B cell (primary cell): ENCODE data around the gene RHCG. TPM values are rescaled to one million over a fixed set of nuclear protein-coding genes. Genes with fewer than 3 reads are reported as not detected.
A peak's percentile ranks its signal among the peaks of the same experiment; 100 is the strongest.

Source experiments
- ATAC-seq: fragments of 200-7000 bp; cut with Tn5 transposase; one replicate; pipeline ENCODE4 v1.10.0; 2021; ENCODE audit warnings: low read depth, mild to moderate bottlenecking, moderate number of reproducible peaks, moderate library complexity
- CTCF ChIA-PET: fragments of 350-600 bp; sonication (Branson Sonifier 250); formaldehyde crosslinking; loops from one replicate; lab custom pipeline; 2021; ENCODE audit warnings: antibody characterized with exemption, inconsistent platforms; lab: Charles Lee
- POLR2A ChIA-PET: fragments of 350-600 bp; sonication (Branson Sonifier 250); formaldehyde crosslinking; loops from one replicate; lab custom pipeline; 2021; ENCODE audit warnings: antibody characterized with exemption; lab: Charles Lee
- DNase-seq: peaks from one replicate; pipeline ENCODE4 v3.0.0; 2013
- H2AFZ ChIP-seq: 2 replicates; pipeline ENCODE4 v1.6.1; 2012; ENCODE audit warnings: mild to moderate bottlenecking, low read depth, low read length; ENCODE audit not compliant: insufficient read depth, poor library complexity, severe bottlenecking
- H3K27ac ChIP-seq, 2 donors: 1 replicate in 1 of 2; 2 replicates in 1 of 2; pipeline ENCODE4 v1.5.1; 2012 to 2013; ENCODE audit warnings: low read length in 2 of 2, mild to moderate bottlenecking in 2 of 2, moderate library complexity in 1 of 2
- H3K27me3 ChIP-seq, 4 experiments: fragments of 200-600 bp in 1 of 4; sonication (generic) in 1 of 4; replicated peaks in 1 of 4; 1 replicate in 2 of 4; 2 replicates in 2 of 4; pipeline versions ENCODE4 v1.6.1 to v1.7.0; 2013 to 2016; ENCODE audit warnings: low read length in 3 of 4, mild to moderate bottlenecking in 2 of 4, mixed read lengths in 1 of 4, moderate library complexity in 1 of 4; ENCODE audit not compliant: insufficient read depth in 4 of 4, control insufficient read depth in 3 of 4; ENCODE audit errors: control extremely low read depth in 1 of 4
- H3K36me3 ChIP-seq, 2 experiments: replicated peaks in 1 of 2; 1 replicate in 1 of 2; 2 replicates in 1 of 2; pipeline versions ENCODE4 v1.6.1 to v1.7.1; 2013; ENCODE audit warnings: low read length in 1 of 2; ENCODE audit not compliant: insufficient read depth in 2 of 2, control insufficient read depth in 1 of 2; ENCODE audit errors: control extremely low read depth in 1 of 2, extremely low read depth in 1 of 2
- H3K4me1 ChIP-seq, 2 donors: fragments of 200-600 bp in 1 of 2; sonication (generic) in 1 of 2; 1 replicate in 1 of 2; 2 replicates in 1 of 2; pipeline versions ENCODE4 v1.5.1 to v1.6.1; 2013 to 2017; ENCODE audit warnings: low read length in 2 of 2; ENCODE audit not compliant: control insufficient read depth in 2 of 2, insufficient read depth in 2 of 2
- H3K4me2 ChIP-seq: replicated peaks from 2 replicates; pipeline ENCODE3; 2012; ENCODE audit warnings: mild to moderate bottlenecking, low read depth, low read length; ENCODE audit not compliant: poor library complexity, severe bottlenecking
- H3K4me3 ChIP-seq, 5 experiments: fragments of 200-600 bp in 1 of 5; sonication (generic) in 1 of 5; 1 replicate in 3 of 5; 2 replicates in 2 of 5; pipeline versions ENCODE4 v1.5.1 to v1.7.0; 2011 to 2016; ENCODE audit warnings: low read length in 4 of 5, mild to moderate bottlenecking in 4 of 5, low read depth in 2 of 5, control low read depth in 1 of 5, moderate library complexity in 1 of 5; ENCODE audit not compliant: insufficient read depth in 1 of 5; ENCODE audit errors: control extremely low read depth in 1 of 5, extremely low read depth in 1 of 5
- H3K79me2 ChIP-seq: fragments of 200-600 bp; sonication (generic); one replicate; pipeline ENCODE4 v1.6.0; 2016; ENCODE audit warnings: low read length; ENCODE audit not compliant: control insufficient read depth, insufficient read depth
- H3K9ac ChIP-seq: fragments of 200-600 bp; sonication (generic); 2 replicates; pipeline ENCODE4 v1.6.1; 2017; ENCODE audit warnings: mild to moderate bottlenecking, low read length, moderate library complexity
- H3K9me3 ChIP-seq, 3 donors: one replicate each; pipeline versions ENCODE4 v1.6.1 to v1.7.1; 2013; ENCODE audit warnings: low read length in 2 of 3; ENCODE audit not compliant: control insufficient read depth in 2 of 3, insufficient read depth in 1 of 3; ENCODE audit errors: control extremely low read depth in 1 of 3
- H4K20me1 ChIP-seq: 2 replicates; pipeline ENCODE4 v1.6.0; 2012; ENCODE audit warnings: mild to moderate bottlenecking, low read length; ENCODE audit not compliant: insufficient read depth, control insufficient read depth, poor library complexity, severe bottlenecking
- H3K27ac Mint-ChIP-seq: one replicate; pipeline ENCODE4 v1.8.0; 2021; ENCODE audit warnings: mixed read lengths
- H3K27me3 Mint-ChIP-seq: one replicate; pipeline ENCODE4 v1.8.0; 2021; ENCODE audit warnings: mixed read lengths
- H3K4me1 Mint-ChIP-seq: one replicate; pipeline ENCODE4 v1.8.0; 2021; ENCODE audit warnings: mixed read lengths
- H3K4me3 Mint-ChIP-seq: one replicate; pipeline ENCODE4 v1.8.0; 2021; ENCODE audit warnings: mixed read lengths
- H3K9me3 Mint-ChIP-seq: one replicate; pipeline ENCODE4 v1.8.0; 2022; ENCODE audit warnings: mixed read lengths; ENCODE audit not compliant: insufficient read depth
- EZH2 ChIP-seq: IDR thresholded peaks from 2 replicates; pipeline ENCODE4 v1.6.1; 2012; ENCODE audit warnings: borderline replicate concordance, low read depth, mild to moderate bottlenecking, moderate library complexity, low read length; ENCODE audit not compliant: insufficient read depth, poor library complexity, severe bottlenecking
- WGBS: methylation state at CpG from one replicate; pipeline ENCODE4 v1.1.5; 2013; ENCODE audit warnings: missing lambda C conversion rate; ENCODE audit not compliant: insufficient coverage; 5-methylcytosine and 5-hydroxymethylcytosine counted together
- intact Hi-C: fragments of 100-400 bp; cut with micrococcal nuclease; formaldehyde crosslinking; loops from one replicate; pipeline ENCODE4 v1.10.0; 2022
- polyA plus RNA-seq: library from polyadenylated mRNA; depleted of rRNA; stranded (reverse); fragments of >200 nt; gene quantifications from 2 replicates; pipeline ENCODE4 v1.2.3, GENCODE V29; 2012
- total RNA-seq, 2 donors: library from RNA; stranded (reverse); fragments of 120-200 nt in 1 of 2; gene quantifications; 1 replicate in 1 of 2; 2 replicates in 1 of 2; pipeline versions ENCODE4 v1.2.3 to v1.2.4, GENCODE V29; 2013 to 2022
- TF ChIP-seq, protein P1 (sequence below): fragments of 200-600 bp; IDR thresholded peaks from one replicate; pipeline ENCODE4 v1.8.0; 2022; ENCODE audit warnings: antibody characterized with exemption, mild to moderate bottlenecking

Gene RHCG
- total and polyA plus RNA-seq, 2 donors (not counting 1 experiment from before 2014, with no cell fraction given) = not detected

DNA sequence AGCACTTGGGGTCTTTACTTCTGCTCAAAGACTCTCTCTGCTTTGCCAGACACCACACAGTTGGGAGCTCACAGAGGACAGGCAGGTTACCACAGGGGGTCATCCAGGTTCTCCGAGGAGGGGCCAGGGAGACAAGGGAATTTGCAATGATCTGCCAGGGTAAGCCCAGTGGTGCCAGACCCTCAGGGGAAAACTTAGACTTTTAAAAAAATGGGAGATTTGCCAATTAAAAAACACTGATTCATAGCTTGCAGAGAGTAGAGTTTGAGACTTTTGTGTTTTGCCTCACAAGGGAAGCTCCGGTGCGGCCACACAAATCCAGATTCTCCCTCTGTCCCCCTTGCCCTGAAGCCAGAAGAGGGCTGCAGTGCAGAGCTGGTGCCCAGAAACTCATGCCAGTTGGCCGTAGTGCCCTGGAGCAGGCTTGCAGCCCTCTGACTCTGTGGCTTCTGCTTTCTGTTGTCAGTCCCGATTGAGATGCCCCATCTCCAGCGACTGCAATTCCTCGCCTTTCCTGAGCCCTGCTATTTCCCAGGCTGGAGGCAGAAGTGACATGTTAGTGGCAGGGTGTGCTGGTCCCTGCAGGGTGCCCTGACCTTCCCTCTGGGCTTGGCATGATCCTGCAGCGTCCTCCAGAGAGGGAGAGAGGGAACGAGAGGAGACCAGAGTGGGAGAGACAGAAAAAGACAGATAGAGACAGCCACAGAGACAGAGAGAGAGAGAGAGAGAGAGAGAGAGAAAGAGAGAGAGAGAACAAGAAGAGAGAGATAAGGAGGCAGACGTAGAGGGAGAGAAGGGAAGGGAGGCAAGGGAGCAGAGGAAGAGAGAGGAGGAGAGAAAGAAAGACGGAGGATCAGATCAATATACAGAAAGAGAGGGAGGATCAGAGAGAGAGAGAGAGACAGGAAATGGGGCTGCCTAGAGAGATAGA lies 46.0 kb downstream of the RHCG start:
- DNase-seq (no peak), ATAC-seq (no peak)
- H3K27me3 ChIP-seq = peaks cover 0 to 53% (median 13%) of the 10 kb centered on the region in 4 experiments
- WGBS = 41% methylated on average over 10 of the region's 11 CpGs
- ChIA-PET CTCF (interaction anchor here (1.1 kb wide), 1 partner anchor 43 kb away, joined by 3 read pairs; no protein-coding TSS in a partner anchor), POLR2A (no interaction called here)
- H3K4me1 ChIP-seq = peaks cover 0 to 2% of the 10 kb centered on the region in 2 donors
- Mint-ChIP-seq H3K27me3 (peaks cover 57% of the 10 kb centered on the region), H3K27ac (no peak overlapping the region), H3K4me3 (no peak overlapping the region), H3K9me3 (no peaks in the 10 kb centered on the region), H3K4me1 (no peaks in the 10 kb centered on the region)
- H3K9ac ChIP-seq = no peak overlapping the region
- no peak overlapping the region for H3K4me2 ChIP-seq
- intact Hi-C loops = no loop called here
- TF ChIP-seq, protein P1, sequence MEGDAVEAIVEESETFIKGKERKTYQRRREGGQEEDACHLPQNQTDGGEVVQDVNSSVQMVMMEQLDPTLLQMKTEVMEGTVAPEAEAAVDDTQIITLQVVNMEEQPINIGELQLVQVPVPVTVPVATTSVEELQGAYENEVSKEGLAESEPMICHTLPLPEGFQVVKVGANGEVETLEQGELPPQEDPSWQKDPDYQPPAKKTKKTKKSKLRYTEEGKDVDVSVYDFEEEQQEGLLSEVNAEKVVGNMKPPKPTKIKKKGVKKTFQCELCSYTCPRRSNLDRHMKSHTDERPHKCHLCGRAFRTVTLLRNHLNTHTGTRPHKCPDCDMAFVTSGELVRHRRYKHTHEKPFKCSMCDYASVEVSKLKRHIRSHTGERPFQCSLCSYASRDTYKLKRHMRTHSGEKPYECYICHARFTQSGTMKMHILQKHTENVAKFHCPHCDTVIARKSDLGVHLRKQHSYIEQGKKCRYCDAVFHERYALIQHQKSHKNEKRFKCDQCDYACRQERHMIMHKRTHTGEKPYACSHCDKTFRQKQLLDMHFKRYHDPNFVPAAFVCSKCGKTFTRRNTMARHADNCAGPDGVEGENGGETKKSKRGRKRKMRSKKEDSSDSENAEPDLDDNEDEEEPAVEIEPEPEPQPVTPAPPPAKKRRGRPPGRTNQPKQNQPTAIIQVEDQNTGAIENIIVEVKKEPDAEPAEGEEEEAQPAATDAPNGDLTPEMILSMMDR = no peak
- no peak for TF ChIP-seq EZH2
- no peaks in the 10 kb centered on the region for H4K20me1 ChIP-seq
- no peaks in the 10 kb centered on the region for H3K9me3 ChIP-seq
- H3K4me3 ChIP-seq = no peak overlapping the region
- no peaks in the 10 kb centered on the region for H3K36me3 ChIP-seq
- no peaks in the 10 kb centered on the region for H3K79me2 ChIP-seq
- H3K27ac ChIP-seq = no peak overlapping the region
- peak overlapping the region; percentile 38 for H2AFZ ChIP-seq

GRCh38 chr15:89448825-89449224 lies 47.6 kb downstream of the RHCG start:
- Mint-ChIP-seq H3K9me3 (no peaks in the 10 kb centered on the region), H3K4me1 (no peaks in the 10 kb centered on the region), H3K4me3 (no peak overlapping the region), H3K27me3 (peaks cover 50% of the 10 kb centered on the region), H3K27ac (no peak overlapping the region)
- no peak overlapping the region for H3K9ac ChIP-seq
- no peak for TF ChIP-seq EZH2
- TF ChIP-seq, protein P1 = no peak
- H3K4me2 ChIP-seq = no peak overlapping the region
- DNase-seq (no peak), ATAC-seq (no peak)
- peaks cover 0 to 53% (median 13%) of the 10 kb centered on the region in 4 experiments for H3K27me3 ChIP-seq
- no peak overlapping the region for H3K4me3 ChIP-seq
- no peak overlapping the region for H2AFZ ChIP-seq
- H3K27ac ChIP-seq = no peak overlapping the region
- WGBS = 45% methylated on average over 10 of the region's 11 CpGs
- POLR2A ChIA-PET = no interaction called here
- H3K79me2 ChIP-seq = no peaks in the 10 kb centered on the region
- CTCF ChIA-PET = no interaction called here
- H3K36me3 ChIP-seq = no peaks in the 10 kb centered on the region
- H3K9me3 ChIP-seq = no peaks in the 10 kb centered on the region
- peaks cover 0 to 4% of the 10 kb centered on the region in 2 donors for H3K4me1 ChIP-seq
- H4K20me1 ChIP-seq = no peaks in the 10 kb centered on the region
- intact Hi-C loops = no loop called here
